Muscle of leg (tissue), 11 donors: Measurements from ENCODE around the gene UBE2O. TPM values are rescaled to one million over a fixed set of nuclear protein-coding genes. Genes with fewer than 3 reads are reported as not detected.

Experiments used
- DNase-seq: peaks from one replicate; pipeline ENCODE4 v3.0.0; 2013
- H3K27ac ChIP-seq: one replicate; pipeline ENCODE4 v1.5.1; 2013; ENCODE audit warnings: mild to moderate bottlenecking, low read length, control low read depth
- H3K27me3 ChIP-seq: one replicate; pipeline ENCODE4 v1.6.1; 2013; ENCODE audit warnings: low read length; ENCODE audit not compliant: control insufficient read depth, insufficient read depth
- H3K36me3 ChIP-seq: one replicate; pipeline ENCODE4 v1.6.1; 2013; ENCODE audit warnings: low read length; ENCODE audit not compliant: control insufficient read depth, insufficient read depth
- H3K4me1 ChIP-seq: one replicate; pipeline ENCODE4 v1.6.1; 2013; ENCODE audit warnings: low read length; ENCODE audit not compliant: control insufficient read depth, insufficient read depth
- H3K4me3 ChIP-seq: one replicate; pipeline ENCODE4 v1.5.1; 2013; ENCODE audit warnings: low read length, control low read depth
- H3K9me3 ChIP-seq: replicated peaks from 2 replicates; pipeline ENCODE4 v1.6.1; 2013; ENCODE audit warnings: low read depth, low read length; ENCODE audit not compliant: control insufficient read depth
- WGBS: methylation state at CpG from one replicate; pipeline ENCODE4 v1.1.5; 2013; ENCODE audit warnings: missing lambda C conversion rate; ENCODE audit not compliant: insufficient coverage; 5-methylcytosine and 5-hydroxymethylcytosine counted together
- polyA plus RNA-seq, 8 donors: library from polyadenylated mRNA; unstranded; fragments of 120-200 nt; gene quantifications; one replicate each; pipeline versions ENCODE4 v1.2.1 to v1.2.3, GENCODE V29; 2013; ENCODE audit warnings: inconsistent platforms in 1 of 8, low replicate concordance in 1 of 8; ENCODE audit not compliant: insufficient read length in 8 of 8, insufficient read depth in 1 of 8
- total RNA-seq: library from RNA; stranded (reverse); fragments of 120-200 nt; gene quantifications from one replicate; pipeline ENCODE4 v1.2.4, GENCODE V29; 2013

UBE2O gene
- total and polyA plus RNA-seq, 9 donors: 11.1 to 20.4 (median 16.9) TPM

- Histone ChIP-seq H3K36me3 (peaks cover 15% of the 10 kb centered on the region), H3K4me1 (peaks cover 40% of the 10 kb centered on the region), H3K4me3 (no peak overlapping the region), H3K9me3 (no peaks in the 10 kb centered on the region), H3K27me3 (no peaks in the 10 kb centered on the region), H3K27ac (no peak overlapping the region)
- WGBS: 57% methylated on average over 1 of the region's 6 CpGs
- no peak for DNase-seq
Measured at GRCh38 chr17:76416457-76416856, 36.5 kb downstream of the UBE2O start.

DNA sequence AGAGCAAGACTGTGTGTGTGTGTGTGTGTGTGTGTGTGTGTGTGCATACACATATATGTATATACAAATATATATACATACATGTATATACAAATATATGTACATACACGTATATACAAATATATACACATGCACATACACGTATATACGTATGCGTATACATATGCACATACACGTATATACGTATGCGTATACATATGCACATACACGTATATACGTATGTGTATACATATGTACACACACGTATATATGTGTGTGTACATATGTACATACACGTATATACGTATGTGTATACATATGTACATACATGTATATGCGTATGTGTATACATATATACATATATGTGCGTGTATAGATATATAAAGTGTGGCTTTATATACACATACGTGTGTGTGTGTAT is 37.2 kb downstream of the UBE2O start:
- no peaks in the 10 kb centered on the region for H3K9me3 ChIP-seq
- H3K27ac ChIP-seq: no peak overlapping the region
- H3K27me3 ChIP-seq: no peaks in the 10 kb centered on the region
- H3K4me1 ChIP-seq: peaks cover 39% of the 10 kb centered on the region
- DNase-seq: no peak
- WGBS: no CpG with 5 or more reads among the region's 15 CpGs
- H3K36me3 ChIP-seq: peaks cover 15% of the 10 kb centered on the region
- no peak overlapping the region for H3K4me3 ChIP-seq

DNA sequence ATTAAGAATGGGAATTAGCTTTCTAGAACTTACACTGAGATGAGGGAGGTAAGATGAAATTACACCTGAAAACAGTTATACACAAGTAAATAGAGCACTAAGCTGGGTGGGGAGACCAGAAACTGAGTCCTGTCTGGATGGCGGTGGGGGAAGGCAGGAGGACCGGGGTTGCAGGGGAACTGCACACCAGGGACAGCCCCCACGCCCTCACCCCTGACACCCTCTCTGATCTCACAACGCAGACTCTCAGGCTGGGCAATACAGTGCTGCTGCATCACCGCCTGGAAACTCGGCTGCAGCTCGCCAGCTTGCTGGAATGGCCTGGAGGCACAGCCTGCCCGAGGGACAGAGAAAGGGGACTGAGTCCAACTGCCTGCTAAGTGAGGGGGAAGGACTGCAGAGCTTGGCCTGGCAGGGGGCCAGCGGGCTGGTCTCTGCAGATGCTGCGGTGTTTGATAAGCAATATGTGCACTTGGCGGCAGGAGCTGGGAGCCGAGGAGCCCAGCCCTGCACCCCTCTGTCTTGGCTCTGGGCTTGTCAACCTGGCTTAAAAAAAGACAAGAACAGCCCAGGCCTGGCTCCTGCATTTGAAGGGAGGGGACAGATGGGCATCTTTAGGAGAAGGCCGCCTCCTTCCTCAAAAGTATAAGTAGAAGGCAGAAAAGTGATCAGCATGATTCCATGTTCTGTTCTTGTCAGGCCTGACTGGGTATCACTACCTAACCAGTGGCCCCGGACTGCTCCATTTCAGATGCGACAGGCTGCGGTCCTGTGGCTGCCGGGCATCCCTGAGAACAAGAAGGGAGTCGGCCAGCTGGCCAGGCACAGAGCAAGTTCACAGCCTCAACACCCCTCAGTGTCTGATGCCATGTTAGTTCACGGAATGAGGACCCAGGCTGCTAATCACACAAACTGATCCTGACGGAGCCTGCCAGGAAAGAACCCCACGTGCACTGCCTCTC is 38.3 kb downstream of the UBE2O start:
- H3K4me3 ChIP-seq: no peak overlapping the region
- WGBS: 32% methylated on average over 13 of the region's 21 CpGs
- DNase-seq: peak; percentile 83
- H3K27ac ChIP-seq: no peak overlapping the region
- peaks cover 21% of the 10 kb centered on the region for H3K36me3 ChIP-seq
- no peaks in the 10 kb centered on the region for H3K27me3 ChIP-seq
- peaks cover 27% of the 10 kb centered on the region for H3K4me1 ChIP-seq
- H3K9me3 ChIP-seq: no peaks in the 10 kb centered on the region

GRCh38 chr17:76411247-76411646 is 41.7 kb downstream of the UBE2O start:
- Histone ChIP-seq H3K27me3 (no peaks in the 10 kb centered on the region), H3K4me3 (no peak overlapping the region), H3K27ac (no peak overlapping the region), H3K36me3 (peaks cover 12% of the 10 kb centered on the region), H3K9me3 (no peaks in the 10 kb centered on the region), H3K4me1 (peaks cover 20% of the 10 kb centered on the region)
- DNase-seq: no peak
- WGBS: 88% methylated on average over 3 of the region's 5 CpGs

DNA sequence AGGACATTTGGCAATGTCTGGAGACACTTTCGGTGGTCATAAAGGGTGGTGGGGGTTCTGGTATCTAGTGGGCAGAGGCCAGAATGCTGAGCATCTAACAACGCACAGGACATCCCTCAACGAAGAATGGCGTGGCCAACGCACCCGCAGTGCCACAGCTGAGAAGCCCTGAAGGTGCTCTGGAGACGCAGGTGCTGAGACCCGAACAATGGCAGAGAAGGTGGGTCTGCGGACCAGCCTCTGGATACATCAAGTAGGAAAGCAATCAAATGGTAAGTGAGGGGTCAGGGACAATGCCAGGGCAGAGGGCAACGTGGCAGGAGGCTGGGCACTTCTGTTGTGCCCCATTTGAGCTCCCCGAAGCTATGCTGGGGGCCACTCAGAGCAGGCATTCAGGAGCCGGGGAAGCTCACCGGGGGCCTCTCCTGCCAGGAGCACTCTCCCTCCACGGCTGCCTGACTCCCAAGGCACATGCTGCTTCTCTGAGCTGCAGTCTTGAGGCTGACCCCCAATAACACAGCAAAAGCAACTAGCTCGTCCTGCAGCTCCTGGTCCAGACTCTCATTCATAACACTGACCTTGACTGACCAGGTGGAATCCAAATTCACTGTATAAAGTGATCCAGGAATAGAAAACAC is 42.5 kb downstream of the UBE2O start:
- Histone ChIP-seq H3K27me3 (no peaks in the 10 kb centered on the region), H3K36me3 (peaks cover 9% of the 10 kb centered on the region), H3K27ac (no peak overlapping the region), H3K9me3 (no peaks in the 10 kb centered on the region), H3K4me3 (no peak overlapping the region), H3K4me1 (peaks cover 21% of the 10 kb centered on the region)
- 92% methylated on average over 15 of the region's 15 CpGs for WGBS
- no peak for DNase-seq

DNA sequence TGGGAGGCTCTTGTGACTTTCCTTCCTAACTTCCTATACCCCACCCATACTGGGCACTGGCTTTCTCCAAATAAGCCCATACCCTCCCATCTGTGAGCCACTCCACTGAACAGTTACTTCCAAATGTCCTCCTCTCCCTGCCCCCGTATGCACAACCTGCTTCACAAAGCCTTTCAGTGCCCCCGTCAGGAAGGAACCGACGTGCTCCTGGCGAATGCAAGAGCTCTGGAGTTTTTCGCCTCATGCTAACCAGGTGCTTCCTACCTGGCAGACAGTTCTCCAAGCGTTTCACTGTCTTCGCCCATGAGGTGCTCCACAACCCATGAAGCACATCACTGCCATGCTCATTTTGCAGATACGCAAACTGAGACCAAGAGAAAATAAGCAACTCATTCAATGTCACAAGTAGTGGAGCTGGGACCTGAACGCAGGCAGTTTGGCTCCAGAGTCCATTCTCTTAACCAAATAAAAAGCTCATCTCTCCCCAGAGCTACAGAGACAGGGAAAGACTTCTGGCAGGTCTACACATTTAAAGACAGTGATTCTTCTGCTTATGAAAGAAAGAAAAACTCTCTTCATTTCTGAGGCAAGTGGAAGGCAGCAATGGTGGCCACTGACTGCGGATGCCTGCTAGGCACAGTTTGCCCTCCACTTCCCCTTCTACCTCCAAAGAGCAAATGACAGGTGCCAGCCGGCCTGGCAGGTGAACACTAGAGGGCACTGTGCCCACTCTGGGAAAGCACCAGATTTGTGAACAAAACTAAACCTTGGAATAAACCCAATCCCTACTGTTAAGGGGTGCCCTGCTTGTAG is 44.7 kb downstream of the UBE2O start:
- Histone ChIP-seq H3K36me3 (peaks cover 29% of the 10 kb centered on the region), H3K27me3 (no peaks in the 10 kb centered on the region), H3K4me3 (no peak overlapping the region), H3K4me1 (peaks cover 6% of the 10 kb centered on the region), H3K9me3 (no peaks in the 10 kb centered on the region), H3K27ac (no peak overlapping the region)
- peak; percentile 41 for DNase-seq
- WGBS: 80% methylated on average over 9 of the region's 12 CpGs

GRCh38 chr17:76407509-76407908 is 45.4 kb downstream of the UBE2O start:
- Histone ChIP-seq H3K27me3 (no peaks in the 10 kb centered on the region), H3K27ac (no peak overlapping the region), H3K9me3 (no peaks in the 10 kb centered on the region), H3K4me3 (no peak overlapping the region), H3K36me3 (peaks cover 35% of the 10 kb centered on the region), H3K4me1 (peaks cover 6% of the 10 kb centered on the region)
- 79% methylated on average over 3 of the region's 4 CpGs for WGBS
- no peak for DNase-seq

GRCh38 chr17:76405967-76406647 is 46.8 kb downstream of the UBE2O start:
- 73% methylated on average over 14 of the region's 16 CpGs for WGBS
- H3K27ac ChIP-seq: no peak overlapping the region
- no peak overlapping the region for H3K4me3 ChIP-seq
- no peaks in the 10 kb centered on the region for H3K27me3 ChIP-seq
- H3K9me3 ChIP-seq: no peaks in the 10 kb centered on the region
- peaks cover 6% of the 10 kb centered on the region for H3K4me1 ChIP-seq
- no peak for DNase-seq
- H3K36me3 ChIP-seq: peaks cover 48% of the 10 kb centered on the region

DNA sequence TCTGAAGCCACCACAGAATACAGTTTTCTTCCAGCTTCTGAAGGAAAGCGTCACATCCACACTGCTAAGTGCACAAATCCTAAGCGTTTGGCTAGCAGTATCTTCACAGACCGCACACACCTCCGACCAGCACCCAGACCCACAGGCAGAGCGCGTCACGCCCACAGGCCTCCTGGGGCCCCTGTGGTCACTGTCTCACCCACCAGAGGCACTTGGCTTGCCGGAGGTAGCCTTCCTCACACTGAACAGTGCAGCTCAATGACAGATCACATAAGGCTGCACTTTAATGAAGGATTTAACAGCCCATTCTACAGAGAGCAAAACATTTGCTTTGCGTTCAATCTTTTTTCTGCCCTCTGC is 47.4 kb downstream of the UBE2O start:
- Histone ChIP-seq H3K27me3 (no peaks in the 10 kb centered on the region), H3K9me3 (no peaks in the 10 kb centered on the region), H3K27ac (no peak overlapping the region), H3K4me3 (no peak overlapping the region), H3K4me1 (peaks cover 6% of the 10 kb centered on the region), H3K36me3 (peaks cover 53% of the 10 kb centered on the region)
- DNase-seq: no peak
- WGBS: 92% methylated on average over 9 of the region's 9 CpGs
